NCI-H82 treated with DMSO at 0.1 percent for 48 hours (cell line): Measurements from ENCODE around the gene ECE2.

Experiments
- DNase-seq: peaks from one replicate; lab custom pipeline; 2025; ENCODE audit not compliant: unreplicated experiment; lab: John Stamatoyannopoulos, UW

ECE2 gene

DNA sequence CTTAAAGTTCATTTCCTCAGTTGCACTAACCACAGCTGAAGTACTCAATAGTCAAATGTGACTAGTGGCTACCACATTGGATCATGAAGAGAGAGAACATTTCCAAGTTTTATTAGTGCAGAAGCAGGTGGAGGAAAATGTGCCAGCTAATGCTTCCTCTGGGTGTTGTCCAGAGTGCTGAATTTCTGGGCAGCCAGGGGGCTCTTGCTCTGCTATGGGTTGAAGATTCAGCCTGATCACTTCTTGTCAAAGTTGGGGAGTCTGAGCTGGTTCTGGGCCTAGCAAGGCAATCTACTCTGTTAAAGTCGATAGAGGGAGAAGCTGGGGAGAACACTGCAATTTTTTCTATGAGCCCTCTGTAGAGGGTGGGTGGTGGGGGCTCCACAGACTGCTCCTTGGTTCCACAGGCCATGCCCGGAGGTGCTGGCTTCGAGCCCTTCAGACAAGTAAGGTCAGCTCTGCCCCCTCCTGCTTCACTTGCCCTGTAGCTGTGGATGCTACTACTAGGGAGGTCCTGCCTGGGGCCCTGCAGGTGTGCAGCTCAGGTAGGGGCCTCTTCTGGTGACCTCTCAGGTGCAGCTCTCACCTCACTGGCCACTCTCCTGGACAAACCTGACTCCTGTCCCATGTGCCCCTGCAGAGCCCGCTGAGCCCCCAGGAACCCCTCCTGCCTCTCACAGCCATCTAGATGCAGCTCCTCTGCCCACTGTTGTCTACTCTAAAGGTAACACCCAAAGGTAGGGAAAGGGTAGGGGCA is 35.3 kb upstream of the ECE2 start:
- no peak for DNase-seq

DNA sequence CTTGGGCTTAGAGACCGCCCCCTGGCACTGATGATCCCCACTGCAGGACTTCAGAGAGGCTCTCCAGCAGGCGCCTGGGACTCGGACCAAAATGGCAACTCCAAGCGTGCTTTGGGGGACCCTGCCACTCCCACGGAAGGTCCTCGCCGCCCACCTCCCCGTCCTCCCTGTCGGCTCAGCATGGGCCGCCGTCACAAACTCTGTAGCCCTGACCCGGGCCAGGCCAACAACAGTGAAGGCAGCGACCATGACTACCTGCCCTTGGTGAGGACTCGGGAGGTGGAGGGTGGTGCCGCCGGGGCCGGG is 34.7 kb upstream of the ECE2 start:
- no peak for DNase-seq

GRCh38 chr3:184241447-184242296 is 34.1 kb upstream of the ECE2 start:
- DNase-seq = no peak

- DNase-seq = no peak
These were observed 33.5 kb upstream of the ECE2 start for GRCh38 chr3:184242297-184242685.

DNA sequence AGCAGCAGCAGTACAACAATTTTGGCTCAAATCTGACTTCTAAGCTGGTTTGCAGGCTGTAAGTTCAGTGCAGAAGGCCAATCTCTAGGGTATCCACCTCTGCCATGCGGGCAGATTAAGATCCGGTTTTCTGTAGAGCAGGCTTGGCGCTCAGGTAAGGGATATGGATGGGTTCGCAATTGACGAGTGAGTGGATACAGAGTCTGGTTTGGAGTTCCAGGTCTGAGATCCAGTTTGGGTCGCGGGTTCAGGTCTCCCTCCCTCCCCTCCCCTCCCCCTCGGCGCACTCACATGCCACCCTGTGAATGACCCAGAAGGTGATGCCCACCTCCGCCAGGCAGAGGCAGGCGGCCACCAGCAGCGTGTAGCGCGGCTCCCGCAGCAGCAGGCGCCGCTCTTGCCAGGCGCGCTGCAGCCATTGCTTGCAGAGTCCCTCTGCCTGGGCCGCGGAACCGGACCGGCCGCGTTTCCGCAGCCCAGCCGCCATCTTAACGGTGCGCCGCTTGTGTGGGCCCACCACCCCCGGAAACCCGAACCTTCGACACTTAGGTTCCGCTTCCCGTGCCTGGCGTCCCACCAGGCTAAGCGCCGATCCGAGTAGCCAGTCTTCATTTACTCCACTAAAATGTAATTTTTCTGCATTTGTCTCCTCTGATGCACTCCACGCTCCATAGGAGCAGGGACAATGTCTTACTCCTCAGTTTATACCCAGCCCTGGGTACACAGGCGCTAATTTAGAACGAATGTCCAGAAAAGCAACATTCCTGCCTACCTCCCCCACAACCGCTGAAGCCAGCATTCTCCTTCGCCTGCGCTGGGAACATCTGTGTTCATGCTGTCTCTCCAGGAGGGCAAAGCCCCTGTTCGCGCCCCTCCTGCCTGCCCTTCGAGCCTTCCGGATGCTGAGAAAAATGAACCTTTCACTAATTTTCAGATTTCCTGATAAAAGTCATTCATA is 27.1 kb upstream of the ECE2 start, which contains the start of gene ALG3:
ALG3 (minus strand) TSS at position 509 of the 958 bp plus-strand sequence; CDS start at position 487, 22 bp downstream.
- DNase-seq = peak; percentile 66

GRCh38 chr3:184249412-184250166 is 26.2 kb upstream of the ECE2 start, which contains the start of gene EEF1AKMT4:
EEF1AKMT4 (plus strand) TSS chr3:184249672; CDS start chr3:184249695, 23 bp downstream.
- peak; percentile 100 for DNase-seq

DNA sequence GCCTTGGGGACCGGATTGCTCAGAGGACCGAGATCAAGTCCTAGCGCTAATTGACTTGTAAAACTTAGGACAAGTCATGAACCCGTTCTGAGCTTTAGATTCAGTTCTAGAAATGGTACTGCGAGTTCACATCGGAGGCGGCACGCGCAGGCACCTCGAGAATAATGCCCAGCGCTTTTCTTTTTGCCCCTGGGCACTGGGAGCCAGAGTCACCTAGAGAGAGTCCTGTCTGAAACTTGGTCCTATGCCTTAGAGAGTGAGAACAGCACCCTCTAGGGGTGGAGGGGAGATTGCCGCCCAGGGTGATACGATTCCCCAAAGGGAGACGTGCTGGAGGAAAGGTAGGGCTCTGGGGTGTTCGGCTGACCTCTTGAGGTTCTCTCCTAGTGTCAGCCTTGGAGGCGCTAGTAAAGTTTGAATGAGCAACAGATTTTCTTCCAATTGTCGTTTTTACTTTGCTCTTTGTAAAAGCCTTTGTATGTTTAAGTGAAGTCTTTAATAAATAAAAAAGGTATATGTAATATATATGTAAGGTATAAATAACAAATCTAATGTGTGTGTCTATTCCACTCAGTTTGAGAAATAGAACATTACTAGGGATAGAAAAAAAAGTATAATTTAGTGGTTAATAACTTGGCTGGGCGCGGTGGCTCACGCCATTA is 25.5 kb upstream of the ECE2 start:
- DNase-seq = peak; percentile 95

DNA sequence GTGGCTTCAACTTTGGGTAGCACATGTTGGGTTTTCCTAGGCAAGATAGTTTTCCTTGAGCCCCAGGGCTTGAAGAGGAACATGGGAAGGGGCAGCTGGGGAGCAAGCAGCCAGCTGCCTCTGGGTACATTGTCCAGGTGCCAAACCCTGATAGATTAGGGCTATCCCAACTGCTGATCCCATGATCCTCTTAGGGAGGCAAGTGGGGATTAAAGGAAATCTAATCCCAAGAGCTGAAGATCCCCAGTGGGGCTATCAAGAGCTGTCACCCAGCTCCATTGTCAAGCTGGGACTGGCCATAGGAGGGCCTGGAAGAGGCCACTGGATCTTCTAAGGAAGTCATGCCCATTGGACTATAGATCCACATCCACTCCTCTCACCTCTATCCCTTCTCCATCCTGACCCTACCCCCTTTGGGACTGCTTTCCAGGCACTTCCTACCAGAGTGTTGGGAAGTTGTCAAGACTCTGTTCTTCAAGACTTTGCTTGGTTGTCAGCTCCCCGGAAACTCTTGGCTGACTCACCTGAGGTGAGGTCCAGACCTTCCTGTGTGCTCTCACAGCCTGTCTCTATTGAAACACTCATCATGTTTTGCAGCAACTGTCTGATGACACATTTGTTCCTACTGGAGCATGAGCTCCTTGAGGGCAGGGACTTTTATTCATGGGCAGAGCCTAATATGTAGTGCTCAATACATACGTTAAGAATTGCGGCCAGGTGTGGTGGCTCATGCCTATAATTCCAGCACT is 20.4 kb upstream of the ECE2 start:
- DNase-seq = peak; percentile 95

- DNase-seq = no peak
These were observed 18.5 kb upstream of the ECE2 start for GRCh38 chr3:184257083-184257915.

GRCh38 chr3:184258926-184259325 is 16.9 kb upstream of the ECE2 start:
- DNase-seq = no peak

- DNase-seq = no peak
These were observed 16.4 kb upstream of the ECE2 start for GRCh38 chr3:184259396-184259877.

DNA sequence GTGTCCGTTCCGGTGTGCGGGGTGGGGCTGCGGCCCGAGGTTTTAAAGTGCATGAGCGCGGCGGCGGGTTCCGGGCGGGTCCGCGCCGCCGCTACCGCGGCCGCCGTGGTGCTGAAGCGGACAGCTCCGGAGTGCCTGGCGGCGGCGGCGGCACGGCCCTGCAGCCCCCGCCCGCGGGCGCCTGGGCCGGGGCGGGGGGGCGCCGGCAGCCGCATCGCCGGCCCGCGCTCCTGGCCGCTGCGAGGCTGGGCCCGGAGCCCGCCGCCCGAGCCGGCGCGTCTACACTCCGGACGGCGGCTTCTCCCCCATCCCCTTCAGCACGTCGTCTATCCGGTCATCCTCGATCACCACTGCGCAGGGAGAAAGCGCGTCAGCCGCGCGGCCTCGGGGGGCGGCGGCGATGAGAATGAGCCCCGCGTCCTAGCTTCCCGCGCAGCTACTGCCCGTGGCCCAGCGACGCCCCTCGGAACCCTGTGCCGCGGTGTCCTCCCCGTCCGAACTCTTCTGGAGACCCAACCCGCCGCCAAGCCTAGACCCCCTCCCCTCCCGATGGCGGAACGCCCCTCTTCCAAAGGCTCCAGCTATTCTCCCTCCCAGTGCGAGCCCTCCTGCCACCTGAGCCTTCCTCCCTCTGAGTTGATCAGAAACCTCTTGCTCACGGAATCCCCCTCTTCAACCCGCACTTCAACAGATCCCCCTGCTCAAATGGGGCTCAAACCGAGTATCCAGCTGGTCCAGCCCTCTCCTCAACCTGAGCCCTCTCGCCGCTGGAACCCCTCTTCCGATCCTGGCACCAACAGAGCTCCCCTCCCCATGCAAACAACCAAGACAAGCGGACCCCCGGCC is 15.7 kb upstream of the ECE2 start:
- DNase-seq = no peak

DNA sequence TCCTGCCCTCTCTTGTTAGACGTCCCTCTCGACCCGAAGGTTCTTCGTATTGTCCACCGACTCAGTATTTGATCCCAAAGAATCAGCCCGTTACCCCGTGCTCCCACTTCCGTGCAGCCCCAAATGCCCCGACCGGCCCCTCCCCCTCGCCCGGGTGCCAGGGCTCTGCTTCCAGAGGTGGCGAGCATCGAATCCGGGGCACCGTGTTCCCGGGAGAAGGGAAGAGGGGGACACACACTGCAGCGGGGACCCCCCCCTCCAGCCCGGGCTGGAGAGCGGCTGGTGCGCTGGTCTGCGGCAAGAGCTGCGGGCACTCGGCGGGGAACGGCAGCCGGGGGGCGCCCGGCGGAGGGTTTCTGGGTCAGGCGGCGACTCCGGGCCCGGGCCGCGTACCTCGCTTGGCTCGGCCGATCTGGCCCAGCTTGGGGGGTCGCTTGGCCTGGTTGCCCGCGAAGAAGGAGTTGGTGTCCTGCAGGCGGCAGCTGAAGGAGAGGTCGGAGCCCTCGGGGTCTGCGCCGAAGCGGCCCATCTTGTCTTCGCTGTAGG is 15.0 kb upstream of the ECE2 start:
- DNase-seq = no peak

- peak; percentile 89 for DNase-seq
These were observed 14.5 kb upstream of the ECE2 start, which contains the start of gene CAMK2N2 for GRCh38 chr3:184261270-184261853. CAMK2N2 (minus strand) TSS chr3:184261553; CDS start chr3:184261285, 268 bp downstream.

GRCh38 chr3:184261854-184262763 is 13.7 kb upstream of the ECE2 start:
- DNase-seq = peak; percentile 67
